ENCODE measurements around the gene MPHOSPH10. TPM values are rescaled to one million over a fixed set of nuclear protein-coding genes. Genes with fewer than 3 reads are reported as not detected.

MPHOSPH10 gene
- total and polyA plus RNA-seq, 2 of the 4 experiments (the other 2 are of a cell fraction), result 5.4 to 11.2 TPM

DNA sequence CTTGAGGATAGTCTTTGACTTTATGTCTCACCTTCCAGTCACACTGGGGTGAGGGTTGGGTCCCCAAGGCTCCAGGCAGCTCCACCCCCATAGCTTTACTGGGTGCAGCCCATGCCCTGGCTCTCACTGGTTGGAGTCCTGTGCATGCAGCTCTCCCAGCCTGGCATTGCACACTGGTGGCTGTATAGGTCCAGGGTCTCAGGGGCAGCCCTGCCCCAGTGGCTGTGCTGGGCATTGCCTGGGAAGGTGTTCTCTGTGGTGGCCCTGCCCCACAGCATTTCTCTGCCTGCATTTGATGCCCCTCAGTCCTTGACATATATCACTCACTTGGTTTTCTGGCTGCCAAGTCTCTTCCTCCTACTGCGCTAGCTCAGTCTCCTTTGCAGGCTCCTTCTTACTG, 21.2 kb downstream of the MPHOSPH10 start:
- CTCF ChIA-PET, result no interaction called here
- H3K18ac ChIP-seq (ENCODE audit: low read depth, low read length), result no peak overlapping the region
- dilution Hi-C loops (cut with HindIII; ENCODE audit: low sequenced_read_pairs, unreplicated experiment), result no loop called here
- H3K4me3 ChIP-seq (ENCODE audit: insufficient read depth, low read depth, low read length), result no peak overlapping the region
- H3K27ac ChIP-seq (ENCODE audit: insufficient read depth, low read length), result no peak overlapping the region
- no peaks in the 10 kb centered on the region for H3K4me1 ChIP-seq (ENCODE audit: control insufficient read depth, insufficient read depth, low read length)
- POLR2A ChIA-PET (ENCODE audit: unreplicated experiment), result no interaction called here
- no peaks in the 10 kb centered on the region for H3K79me1 ChIP-seq (ENCODE audit: low read depth in 1 of 2, low read length in 2 of 2)
- no peak overlapping the region for H2BK15ac ChIP-seq (ENCODE audit: low read depth, low read length)
- BruUV-seq (replicated peaks), result no TSS peak
- H2BK120ac ChIP-seq (ENCODE audit: low read depth, low read length), result no peak overlapping the region
- TF ChIP-seq MAFK (IDR thresholded peaks at IDR 0.05; ENCODE audit: low read depth, low read length), result no peak
- no peak overlapping the region for H3K9ac ChIP-seq (ENCODE audit: low read depth, low read length)
- H3K4ac ChIP-seq (ENCODE audit: low read depth, low read length), result no peak overlapping the region
- intact Hi-C loops (cut with micrococcal nuclease), result no loop called here
- no peak overlapping the region for H3K23ac ChIP-seq (ENCODE audit: low read depth, low read length)
- ATAC-seq (ENCODE audit: low read depth) (peak; percentile 28), DNase-seq (no peak)
- H4K91ac ChIP-seq (ENCODE audit: insufficient read depth, low read depth, low read length), result no peak overlapping the region
- in situ Hi-C loops (cut with MboI; ENCODE audit: low sequenced_read_pairs), result loop anchor here (10.0 kb wide), 1 partner anchor 353 kb away; no protein-coding TSS in a partner anchor
- H2AK9ac ChIP-seq (replicated peaks; ENCODE audit: low read depth, low read length, poor library complexity), result no peak overlapping the region
- 89% methylated on average over 1 of the region's 1 CpG; no CpG with 5 or more reads in 1 of the 2 experiments for WGBS, 2 experiments (ENCODE audit: extremely low coverage in 2 of 2, insufficient read length in 1 of 2)
- H4K8ac ChIP-seq (ENCODE audit: low read depth in 2 of 2, low read length in 2 of 2), result no peak overlapping the region
- H3K56ac ChIP-seq (ENCODE audit: extremely low read depth, insufficient read depth, low read length), result no peak overlapping the region
- H3K14ac ChIP-seq (replicated peaks; ENCODE audit: low read depth, low read length), result no peak overlapping the region
- no peak overlapping the region for H2BK5ac ChIP-seq (ENCODE audit: low read depth, low read length, poor library complexity, severe bottlenecking)
- H2AFZ ChIP-seq (replicated peaks; ENCODE audit: low read length, poor library complexity), result no peak overlapping the region
- H3K36me3 ChIP-seq (ENCODE audit: control insufficient read depth, insufficient read depth, low read length), result peaks cover 23% of the 10 kb centered on the region
- H3K9me3 ChIP-seq (ENCODE audit: control insufficient read depth, insufficient read depth, low read length), result no peaks in the 10 kb centered on the region
- H4K20me1 ChIP-seq (ENCODE audit: insufficient read depth, low read length), result 0 out of 2 replicates have a peak, but pooled peaks cover 6% of the 10 kb centered on the region
- no peaks in the 10 kb centered on the region for H3K9me1 ChIP-seq (ENCODE audit: insufficient read depth, low read length)
- H3K27me3 ChIP-seq (ENCODE audit: control insufficient read depth, insufficient read depth, low read length), result peaks cover 6% of the 10 kb centered on the region; the same call in 1 of the 2 replicates
- H2BK20ac ChIP-seq (ENCODE audit: low read depth, low read length), result no peak overlapping the region
- no peak overlapping the region for H2AK5ac ChIP-seq (ENCODE audit: low read depth, low read length)
- no peak overlapping the region for H4K5ac ChIP-seq (ENCODE audit: low read depth, low read length)
- H3K4me2 ChIP-seq (ENCODE audit: low read depth, low read length), result no peak overlapping the region
